ENCODE measurements around the gene MCC.

GRCh38 chr5:112978836-112979235 lies 509.4 kb downstream of the MCC start:
- no peak for TF ChIP-seq EP300 (IDR thresholded peaks at IDR 0.05; ENCODE audit: borderline replicate concordance)
- no peak for TF ChIP-seq CREB1 (IDR thresholded peaks at IDR 0.05; ENCODE audit: low read depth)
- TF ChIP-seq, protein P1, sequence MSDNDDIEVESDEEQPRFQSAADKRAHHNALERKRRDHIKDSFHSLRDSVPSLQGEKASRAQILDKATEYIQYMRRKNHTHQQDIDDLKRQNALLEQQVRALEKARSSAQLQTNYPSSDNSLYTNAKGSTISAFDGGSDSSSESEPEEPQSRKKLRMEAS (IDR thresholded peaks at IDR 0.05) = no peak
- TF ChIP-seq TEAD4 (IDR thresholded peaks at IDR 0.05) = no peak
- no peak for TF ChIP-seq CEBPB (IDR thresholded peaks at IDR 0.05)
- TF ChIP-seq NFIC (IDR thresholded peaks at IDR 0.05) = no peak
- no peak for TF ChIP-seq USF1 (IDR thresholded peaks at IDR 0.05)
- TF ChIP-seq TCF12 (IDR thresholded peaks at IDR 0.05; ENCODE audit: low read depth) = no peak
- no peak for TF ChIP-seq TAF1 (IDR thresholded peaks at IDR 0.05; ENCODE audit: low read depth)
- no peak for TF ChIP-seq YY1 (IDR thresholded peaks at IDR 0.05; ENCODE audit: low read depth)
- no peak for TF ChIP-seq RAD21 (IDR thresholded peaks at IDR 0.05; ENCODE audit: low read depth)

Measured in Ishikawa (cell line).